Activated CD4-positive, alpha-beta T cell treated with anti-CD3 and anti-CD28 coated beads, Interleukin-10, Interleukin-2, amounts not matched to agents 100 ng/mL and 50 ng/mL, durations not matched to agents 16 hours and 8 hours (primary cell): ENCODE measurements around the gene CEBPB.
"Not testable (repeated sequence)": the region's sequence is repeated elsewhere in the genome, so short reads cannot be mapped to it uniquely, and the experiment has no call there.

Experiments
- DNase-seq: peaks from one replicate; pipeline ENCODE4 v3.0.0-alpha.2; 2020

The CEBPB gene

GRCh38 chr20:50170549-50171220 is 19.9 kb upstream of the CEBPB start:
- DNase-seq: no peak

GRCh38 chr20:50172347-50173013 is 18.1 kb upstream of the CEBPB start:
- no peak for DNase-seq

- no peak for DNase-seq
Observed at GRCh38 chr20:50174456-50174855, 16.2 kb upstream of the CEBPB start.

GRCh38 chr20:50175938-50176933 is 14.4 kb upstream of the CEBPB start:
- no peak for DNase-seq

GRCh38 chr20:50178672-50179071 is 12.0 kb upstream of the CEBPB start:
- DNase-seq: not testable (repeated sequence)

DNA sequence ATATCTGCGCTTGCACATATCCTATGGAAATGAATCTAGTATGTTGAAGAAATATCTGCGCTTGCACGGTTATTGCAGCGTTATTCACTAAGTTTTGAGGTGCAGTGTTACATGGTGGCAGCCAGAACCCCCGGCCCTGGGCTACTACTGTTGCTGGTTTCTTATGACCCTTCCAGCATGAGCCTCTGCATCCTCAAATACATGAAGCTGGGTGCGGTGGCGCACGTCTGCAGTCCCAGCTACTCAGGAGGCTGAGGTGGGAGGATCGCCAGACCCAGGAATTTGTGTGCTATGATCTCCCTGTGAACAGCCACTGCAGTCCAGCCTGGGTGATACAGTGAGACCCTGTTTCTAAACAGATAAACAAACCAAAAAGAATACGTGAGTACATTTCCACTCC is 9.3 kb upstream of the CEBPB start:
- no peak for DNase-seq

DNA sequence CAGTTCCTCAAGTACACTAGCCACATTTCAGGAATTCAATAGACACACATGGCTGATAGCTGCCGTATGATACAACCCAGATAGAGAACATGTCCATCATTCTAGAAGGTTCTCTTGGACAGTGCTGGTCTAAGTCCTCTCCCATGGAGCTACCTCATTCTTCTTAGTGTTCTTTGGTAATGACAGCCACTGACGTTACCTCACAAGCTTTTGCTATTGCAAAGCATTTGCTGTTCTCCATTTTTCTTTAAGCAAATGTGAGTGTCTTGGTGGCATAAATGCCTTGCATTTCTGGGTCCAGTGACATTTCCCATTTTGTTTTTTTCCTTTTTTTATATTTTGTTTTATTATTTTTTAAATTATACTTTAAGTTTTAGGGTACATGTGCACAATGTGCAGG is 8.3 kb upstream of the CEBPB start:
- DNase-seq: no peak

GRCh38 chr20:50185426-50185825 is 5.2 kb upstream of the CEBPB start:
- no peak for DNase-seq

- DNase-seq: peak; percentile 90
Observed at GRCh38 chr20:50186151-50186885, 4.3 kb upstream of the CEBPB start.

GRCh38 chr20:50186987-50187402 is 3.6 kb upstream of the CEBPB start:
- no peak for DNase-seq

GRCh38 chr20:50187403-50188051 is 3.1 kb upstream of the CEBPB start:
- no peak for DNase-seq

DNA sequence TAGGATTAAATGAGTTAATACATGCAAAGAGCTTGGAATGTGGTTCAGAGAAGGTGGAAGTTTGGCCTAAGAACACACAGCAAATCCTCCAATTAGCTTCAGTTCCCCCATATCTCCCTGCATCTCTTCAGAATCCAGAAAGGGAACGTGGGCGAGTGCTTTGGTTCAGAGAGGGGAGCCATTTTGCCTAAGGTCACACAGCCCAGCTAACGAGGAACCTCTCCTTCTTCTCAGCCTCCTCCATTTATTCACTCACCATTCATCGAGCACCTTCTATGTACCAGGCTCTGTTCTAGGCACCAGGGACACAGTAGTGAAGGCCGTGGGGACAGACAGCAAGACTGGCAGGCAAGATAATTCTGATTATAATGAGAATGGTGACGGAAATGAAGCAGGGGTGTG is 2.3 kb upstream of the CEBPB start:
- DNase-seq: no peak

GRCh38 chr20:50188879-50189680 is 1.6 kb upstream of the CEBPB start:
- no peak for DNase-seq

GRCh38 chr20:50189681-50190250 is 864 bp upstream of the CEBPB start:
- peak; percentile 29 for DNase-seq

DNA sequence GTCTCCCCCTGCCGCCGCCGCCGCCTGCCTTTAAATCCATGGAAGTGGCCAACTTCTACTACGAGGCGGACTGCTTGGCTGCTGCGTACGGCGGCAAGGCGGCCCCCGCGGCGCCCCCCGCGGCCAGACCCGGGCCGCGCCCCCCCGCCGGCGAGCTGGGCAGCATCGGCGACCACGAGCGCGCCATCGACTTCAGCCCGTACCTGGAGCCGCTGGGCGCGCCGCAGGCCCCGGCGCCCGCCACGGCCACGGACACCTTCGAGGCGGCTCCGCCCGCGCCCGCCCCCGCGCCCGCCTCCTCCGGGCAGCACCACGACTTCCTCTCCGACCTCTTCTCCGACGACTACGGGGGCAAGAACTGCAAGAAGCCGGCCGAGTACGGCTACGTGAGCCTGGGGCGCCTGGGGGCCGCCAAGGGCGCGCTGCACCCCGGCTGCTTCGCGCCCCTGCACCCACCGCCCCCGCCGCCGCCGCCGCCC is 474 bp downstream of the CEBPB start:
- peak; percentile 81 for DNase-seq

GRCh38 chr20:50191544-50192363 is 1.1 kb downstream of the CEBPB start:
- DNase-seq: peak; percentile 62

DNA sequence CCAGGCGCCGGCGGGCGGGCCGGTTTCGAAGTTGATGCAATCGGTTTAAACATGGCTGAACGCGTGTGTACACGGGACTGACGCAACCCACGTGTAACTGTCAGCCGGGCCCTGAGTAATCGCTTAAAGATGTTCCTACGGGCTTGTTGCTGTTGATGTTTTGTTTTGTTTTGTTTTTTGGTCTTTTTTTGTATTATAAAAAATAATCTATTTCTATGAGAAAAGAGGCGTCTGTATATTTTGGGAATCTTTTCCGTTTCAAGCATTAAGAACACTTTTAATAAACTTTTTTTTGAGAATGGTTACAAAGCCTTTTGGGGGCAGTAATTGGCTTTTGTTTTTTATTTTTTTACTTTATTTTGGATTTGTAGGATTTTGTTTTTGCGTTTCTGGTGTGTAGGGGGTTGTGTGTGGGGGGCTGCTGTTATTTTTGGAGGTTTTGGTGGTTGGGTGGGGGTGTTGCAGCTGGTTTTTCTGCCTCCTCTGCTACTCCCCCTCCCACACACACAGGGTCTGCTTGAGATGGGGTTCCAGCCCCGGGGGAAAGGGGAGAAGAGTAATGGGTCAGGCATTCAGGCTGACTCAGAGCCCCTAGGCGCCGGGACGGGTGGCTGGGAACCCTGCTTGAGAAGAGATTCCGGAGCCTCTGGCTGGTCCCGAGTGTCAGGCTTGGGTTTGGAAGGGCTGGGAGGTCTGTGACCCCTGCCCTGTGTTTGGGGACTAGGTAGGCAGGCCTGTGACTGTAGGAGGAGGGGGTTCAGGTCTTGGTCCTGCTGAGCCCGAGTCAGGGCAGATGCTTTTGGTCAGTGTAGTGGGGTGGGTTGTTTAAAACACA is 2.0 kb downstream of the CEBPB start:
- DNase-seq: peak; percentile 91

DNA sequence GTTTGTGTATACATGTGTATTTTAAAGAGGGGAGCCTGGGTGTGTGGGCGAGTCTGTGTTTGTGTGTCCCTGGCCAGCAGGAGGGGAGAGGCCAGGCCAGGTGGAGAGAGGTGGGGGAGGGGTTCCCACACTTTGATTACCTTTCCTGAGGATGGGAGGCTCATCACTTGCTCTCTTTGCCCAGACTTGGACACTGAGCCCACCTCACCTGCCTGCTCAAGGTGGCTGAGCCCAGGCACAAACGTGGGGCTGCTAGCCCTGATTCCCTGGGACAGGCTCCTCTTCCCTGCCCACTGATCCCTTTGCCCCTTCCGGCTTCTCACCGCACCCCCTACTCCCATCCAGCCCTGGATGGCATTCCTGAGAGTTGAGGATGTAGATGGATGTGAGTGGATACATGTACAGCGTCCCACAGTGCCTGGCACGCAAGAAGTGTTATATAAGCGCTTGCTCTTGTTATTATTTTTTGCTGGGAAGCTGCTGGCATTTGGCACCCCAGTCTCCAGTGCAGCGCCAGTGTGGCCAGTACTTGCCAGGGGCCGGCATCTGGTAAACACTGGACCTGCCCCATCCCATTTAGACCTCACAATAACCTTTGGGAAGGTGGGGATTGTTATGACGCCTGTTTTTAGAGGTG is 2.7 kb downstream of the CEBPB start:
- DNase-seq: no peak
